Activated T-helper 1 cell treated with anti-CD3 and anti-CD28 coated beads, Interleukin-12 subunit alpha, Interleukin-12 subunit beta, Interleukin-2, Interleukin-4 antibody, amounts not matched to agents 30 ng/mL and 10 ng/mL and 1 ng/mL, durations not matched to agents 14 hours and 24 hours and 36 hours (primary cell): ENCODE measurements around the gene CD244. TPM values are rescaled to one million over a fixed set of nuclear protein-coding genes. Genes with fewer than 3 reads are reported as not detected.

Experiments used
- DNase-seq: peaks from one replicate; pipeline ENCODE4 v3.0.0; 2021; ENCODE audit warnings: low spot score
- H3K27ac Mint-ChIP-seq: one replicate; pipeline ENCODE4 v1.8.0; 2021; ENCODE audit warnings: mild to moderate bottlenecking, mixed read lengths
- H3K27me3 Mint-ChIP-seq: one replicate; pipeline ENCODE4 v1.8.0; 2022; ENCODE audit warnings: mild to moderate bottlenecking, moderate library complexity, mixed read lengths; ENCODE audit not compliant: insufficient read depth
- H3K36me3 Mint-ChIP-seq: one replicate; pipeline ENCODE4 v1.8.0; 2021; ENCODE audit warnings: low read depth, mixed read lengths
- H3K4me1 Mint-ChIP-seq: one replicate; pipeline ENCODE4 v1.8.0; 2021; ENCODE audit warnings: low read depth, mixed read lengths
- H3K4me3 Mint-ChIP-seq: one replicate; pipeline ENCODE4 v1.8.0; 2021; ENCODE audit warnings: mild to moderate bottlenecking, moderate library complexity, mixed read lengths
- H3K9me3 Mint-ChIP-seq: one replicate; pipeline ENCODE4 v1.8.0; 2021; ENCODE audit warnings: mixed read lengths
- intact Hi-C: fragments of 100-400 bp; cut with micrococcal nuclease; formaldehyde crosslinking; loops from one replicate; pipeline ENCODE4 v1.15.1; 2024
- total RNA-seq: library from RNA; stranded (reverse); gene quantifications from 2 replicates; pipeline ENCODE4 v1.2.3, GENCODE V29; 2022

The CD244 gene
- total RNA-seq, 1 donor from 2014 or later: 0.13 TPM

- H3K27ac Mint-ChIP-seq: peak overlapping the region; percentile 86
- no peaks in the 10 kb centered on the region for H3K36me3 Mint-ChIP-seq
- no peak for DNase-seq
- no peaks in the 10 kb centered on the region for H3K27me3 Mint-ChIP-seq
- H3K4me1 Mint-ChIP-seq: peaks cover 55% of the 10 kb centered on the region
- H3K4me3 Mint-ChIP-seq: no peak overlapping the region
- intact Hi-C loops: loop anchor here (5.0 kb wide), 1 partner anchor 261 kb away; the partner anchor contains the start of gene KLHDC9
- no peaks in the 10 kb centered on the region for H3K9me3 Mint-ChIP-seq
Measured at GRCh38 chr1:160836561-160836960, 26.1 kb downstream of the CD244 start.

- no peaks in the 10 kb centered on the region for H3K27me3 Mint-ChIP-seq
- H3K36me3 Mint-ChIP-seq: no peaks in the 10 kb centered on the region
- DNase-seq: no peak
- H3K4me3 Mint-ChIP-seq: no peak overlapping the region
- H3K9me3 Mint-ChIP-seq: no peaks in the 10 kb centered on the region
- H3K27ac Mint-ChIP-seq: no peak overlapping the region
- peaks cover 55% of the 10 kb centered on the region for H3K4me1 Mint-ChIP-seq
- intact Hi-C loops: loop anchor here (1.0 to 5.0 kb wide), 6 partner anchors 42 to 262 kb away; partner anchors contain the start of gene KLHDC9
Measured at GRCh38 chr1:160835751-160836150, 26.9 kb downstream of the CD244 start.

GRCh38 chr1:160834945-160835565, 27.6 kb downstream of the CD244 start:
- peaks cover 61% of the 10 kb centered on the region for H3K4me1 Mint-ChIP-seq
- no peak overlapping the region for H3K4me3 Mint-ChIP-seq
- no peaks in the 10 kb centered on the region for H3K27me3 Mint-ChIP-seq
- H3K36me3 Mint-ChIP-seq: no peaks in the 10 kb centered on the region
- no peak overlapping the region for H3K27ac Mint-ChIP-seq
- peak; percentile 18 for DNase-seq
- intact Hi-C loops: loop anchor here (1.0 to 5.0 kb wide), 6 partner anchors 42 to 262 kb away; partner anchors contain the start of gene KLHDC9
- H3K9me3 Mint-ChIP-seq: no peaks in the 10 kb centered on the region

GRCh38 chr1:160830321-160831153, 32.1 kb downstream of the CD244 start:
- Mint-ChIP-seq H3K9me3 (no peaks in the 10 kb centered on the region), H3K4me3 (no peak overlapping the region), H3K27ac (no peak overlapping the region), H3K4me1 (peaks cover 26% of the 10 kb centered on the region), H3K27me3 (peaks cover 3% of the 10 kb centered on the region), H3K36me3 (peaks cover 1% of the 10 kb centered on the region)
- intact Hi-C loops: loop anchor here (1.0 kb wide), 4 partner anchors 48 to 149 kb away; no protein-coding TSS in a partner anchor
- DNase-seq: peak; percentile 65

GRCh38 chr1:160829766-160830165, 32.9 kb downstream of the CD244 start:
- intact Hi-C loops: loop anchor here (1.0 kb wide), 4 partner anchors 47 to 148 kb away; no protein-coding TSS in a partner anchor
- Mint-ChIP-seq H3K27me3 (peaks cover 3% of the 10 kb centered on the region), H3K9me3 (no peaks in the 10 kb centered on the region), H3K27ac (no peak overlapping the region), H3K4me1 (peaks cover 18% of the 10 kb centered on the region), H3K36me3 (peaks cover 1% of the 10 kb centered on the region), H3K4me3 (no peak overlapping the region)
- DNase-seq: no peak

GRCh38 chr1:160827418-160827817, 35.3 kb downstream of the CD244 start:
- Mint-ChIP-seq H3K36me3 (peaks cover 4% of the 10 kb centered on the region), H3K4me3 (no peak overlapping the region), H3K27ac (no peak overlapping the region), H3K27me3 (peaks cover 3% of the 10 kb centered on the region), H3K4me1 (peaks cover 9% of the 10 kb centered on the region), H3K9me3 (no peaks in the 10 kb centered on the region)
- intact Hi-C loops: no loop called here
- no peak for DNase-seq

GRCh38 chr1:160826546-160826945, 36.1 kb downstream of the CD244 start:
- peaks cover 9% of the 10 kb centered on the region for H3K4me1 Mint-ChIP-seq
- no peak overlapping the region for H3K27ac Mint-ChIP-seq
- intact Hi-C loops: no loop called here

GRCh38 chr1:160823296-160823695, 39.4 kb downstream of the CD244 start:
- Mint-ChIP-seq H3K27me3 (peaks cover 3% of the 10 kb centered on the region), H3K4me3 (no peak overlapping the region), H3K9me3 (no peaks in the 10 kb centered on the region), H3K27ac (no peak overlapping the region), H3K36me3 (peaks cover 4% of the 10 kb centered on the region), H3K4me1 (no peaks in the 10 kb centered on the region)
- intact Hi-C loops: no loop called here
- no peak for DNase-seq

More at GRCh38 chr1:160826546-160826945, 36.1 kb downstream of the CD244 start:
- no peak overlapping the region for H3K4me3 Mint-ChIP-seq
- DNase-seq: no peak
- H3K9me3 Mint-ChIP-seq: no peaks in the 10 kb centered on the region
- peaks cover 4% of the 10 kb centered on the region for H3K36me3 Mint-ChIP-seq
- H3K27me3 Mint-ChIP-seq: peaks cover 3% of the 10 kb centered on the region

- H3K4me3 Mint-ChIP-seq: no peak overlapping the region
- intact Hi-C loops: no loop called here
- no peaks in the 10 kb centered on the region for H3K9me3 Mint-ChIP-seq
- peaks cover 4% of the 10 kb centered on the region for H3K36me3 Mint-ChIP-seq
- DNase-seq: no peak
- H3K27ac Mint-ChIP-seq: no peak overlapping the region
- H3K27me3 Mint-ChIP-seq: peaks cover 1% of the 10 kb centered on the region
- H3K4me1 Mint-ChIP-seq: no peaks in the 10 kb centered on the region
Measured at GRCh38 chr1:160821627-160822026, 41.1 kb downstream of the CD244 start.

- no peak overlapping the region for H3K4me3 Mint-ChIP-seq
- H3K36me3 Mint-ChIP-seq: peaks cover 3% of the 10 kb centered on the region
- no peak overlapping the region for H3K27ac Mint-ChIP-seq
- H3K27me3 Mint-ChIP-seq: peaks cover 3% of the 10 kb centered on the region
- intact Hi-C loops: no loop called here
- no peak for DNase-seq
- no peaks in the 10 kb centered on the region for H3K4me1 Mint-ChIP-seq
- no peaks in the 10 kb centered on the region for H3K9me3 Mint-ChIP-seq
Measured at GRCh38 chr1:160819186-160819585, 43.5 kb downstream of the CD244 start.

- intact Hi-C loops: no loop called here
- H3K9me3 Mint-ChIP-seq: no peaks in the 10 kb centered on the region
- H3K36me3 Mint-ChIP-seq: peaks cover 5% of the 10 kb centered on the region
- peaks cover 7% of the 10 kb centered on the region for H3K4me1 Mint-ChIP-seq
- no peak overlapping the region for H3K4me3 Mint-ChIP-seq
- no peak overlapping the region for H3K27ac Mint-ChIP-seq
- H3K27me3 Mint-ChIP-seq: peaks cover 3% of the 10 kb centered on the region
- DNase-seq: no peak
Measured at GRCh38 chr1:160818207-160818937, 44.3 kb downstream of the CD244 start.

GRCh38 chr1:160814856-160815255, 47.8 kb downstream of the CD244 start:
- Mint-ChIP-seq H3K27me3 (peaks cover 6% of the 10 kb centered on the region), H3K27ac (no peak overlapping the region), H3K4me1 (peaks cover 20% of the 10 kb centered on the region), H3K36me3 (peaks cover 3% of the 10 kb centered on the region), H3K9me3 (no peaks in the 10 kb centered on the region), H3K4me3 (no peak overlapping the region)
- DNase-seq: no peak
- intact Hi-C loops: no loop called here
